GM19025 (cell line): ENCODE measurements around the gene ACSM2B.
"Not testable (repeated sequence)": the region's sequence is repeated elsewhere in the genome, so short reads cannot be mapped to it uniquely, and the experiment has no call there.

Experiments used
- ATAC-seq: cut with Tn5 transposase; IDR thresholded peaks from one replicate; pipeline ENCODE4 v1.9.1; 2021; ENCODE audit warnings: mild to moderate bottlenecking, low read depth, moderate library complexity; ENCODE audit not compliant: unreplicated experiment

Gene ACSM2B

DNA sequence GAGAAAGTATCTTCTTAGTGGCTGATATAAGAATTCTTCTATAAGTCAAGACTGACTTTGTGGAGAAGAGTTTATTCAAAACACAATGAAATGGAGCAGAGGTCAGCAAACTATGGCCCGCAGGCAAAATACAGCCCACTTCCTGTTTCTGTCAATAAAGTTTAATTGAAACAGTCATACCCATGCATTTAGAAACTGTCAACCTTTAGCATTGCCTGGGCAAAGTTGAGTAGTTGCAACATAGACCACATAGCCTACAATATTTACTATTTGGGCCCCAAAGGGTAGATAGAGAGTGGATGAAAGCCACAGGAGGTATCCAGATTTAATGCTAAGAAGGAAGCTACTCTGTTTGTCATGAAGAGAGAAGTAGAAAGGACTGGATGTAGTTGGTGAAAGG, 38.0 kb downstream of the ACSM2B start:
- no peak for ATAC-seq

DNA sequence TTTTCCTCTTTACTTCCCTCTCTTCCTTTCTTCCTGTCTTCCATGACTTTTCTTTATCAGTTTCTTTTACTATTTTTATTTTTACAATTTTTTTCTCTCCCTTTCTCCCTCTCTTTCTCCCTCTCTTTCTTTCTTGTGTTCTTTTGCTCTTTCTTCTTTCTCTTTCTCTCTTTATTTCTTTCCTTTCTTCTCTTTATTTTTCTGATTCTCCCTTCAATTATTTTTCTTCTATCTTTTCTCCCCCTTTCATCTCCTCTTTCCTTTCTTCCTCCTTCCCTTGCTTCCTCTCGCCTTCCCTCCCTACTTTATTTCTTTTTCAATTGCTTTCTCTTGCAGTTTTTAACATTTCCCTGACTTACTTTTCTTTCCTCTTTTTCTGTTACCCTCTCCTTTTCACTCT, 39.5 kb downstream of the ACSM2B start:
- not testable (repeated sequence) for ATAC-seq

DNA sequence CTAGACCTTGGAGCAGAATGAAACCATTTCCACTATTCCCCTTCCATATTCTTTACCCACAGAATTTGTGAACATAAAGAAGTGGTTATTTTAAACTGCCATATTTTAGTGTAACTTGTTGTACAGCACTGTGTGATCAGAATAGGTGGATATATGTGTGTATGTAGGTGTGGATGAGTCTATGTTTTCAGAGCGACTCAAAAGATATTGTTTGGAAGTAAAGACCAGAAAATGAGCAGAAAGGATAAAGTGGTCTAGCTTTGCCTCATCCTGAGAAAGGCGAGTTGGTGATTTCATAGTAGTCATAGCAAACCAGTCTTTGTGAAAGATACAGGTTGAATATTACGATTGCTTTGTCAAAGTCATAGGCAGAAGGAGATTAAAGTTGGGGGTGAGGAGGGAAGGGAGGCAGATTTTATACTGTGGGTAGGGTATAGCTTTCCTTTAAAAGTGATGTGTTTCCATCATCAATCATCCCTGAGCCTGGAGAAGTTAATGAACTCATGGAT, 43.8 kb downstream of the ACSM2B start:
- ATAC-seq, result not testable (repeated sequence)

DNA sequence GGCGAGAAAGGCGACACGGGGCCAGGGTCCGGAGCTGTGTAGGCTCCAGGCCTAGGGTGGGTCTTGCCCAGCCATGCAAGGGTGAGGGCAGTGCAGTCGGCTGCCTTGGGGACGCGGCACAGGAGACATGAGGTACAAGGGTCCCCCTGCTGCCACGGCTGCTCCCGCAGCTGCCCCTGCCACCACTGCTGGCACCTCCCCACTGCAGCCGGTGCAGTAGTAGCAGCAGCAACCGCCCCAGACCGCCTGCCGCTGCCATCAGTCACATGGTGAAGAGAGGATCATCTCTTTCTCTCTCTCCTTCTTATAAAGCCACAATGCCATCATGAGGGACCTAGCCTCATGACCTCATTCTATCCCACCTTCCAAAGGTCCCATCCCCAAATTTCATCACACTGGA, 44.4 kb downstream of the ACSM2B start:
- ATAC-seq, result not testable (repeated sequence)

DNA sequence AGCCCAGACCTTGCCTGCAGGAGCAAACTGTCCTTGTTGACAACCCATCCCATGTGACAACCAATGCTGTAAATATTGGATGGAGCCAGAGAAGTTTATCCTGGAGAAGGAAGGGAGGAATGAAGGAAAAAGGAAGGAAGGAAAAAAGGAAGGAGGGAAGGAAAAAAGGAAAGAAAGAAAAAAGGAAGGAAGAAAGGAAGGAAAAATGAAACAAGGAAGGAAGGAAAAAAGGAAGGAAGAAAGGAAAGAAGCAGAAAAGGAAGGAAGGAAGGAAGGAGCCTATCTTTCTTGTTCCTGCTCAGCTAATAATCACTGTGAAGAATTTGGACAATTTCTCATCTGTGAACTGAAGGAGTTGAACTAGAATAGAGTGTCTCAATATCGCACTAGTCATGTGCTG, 56.1 kb downstream of the ACSM2B start:
- ATAC-seq, result no peak

DNA sequence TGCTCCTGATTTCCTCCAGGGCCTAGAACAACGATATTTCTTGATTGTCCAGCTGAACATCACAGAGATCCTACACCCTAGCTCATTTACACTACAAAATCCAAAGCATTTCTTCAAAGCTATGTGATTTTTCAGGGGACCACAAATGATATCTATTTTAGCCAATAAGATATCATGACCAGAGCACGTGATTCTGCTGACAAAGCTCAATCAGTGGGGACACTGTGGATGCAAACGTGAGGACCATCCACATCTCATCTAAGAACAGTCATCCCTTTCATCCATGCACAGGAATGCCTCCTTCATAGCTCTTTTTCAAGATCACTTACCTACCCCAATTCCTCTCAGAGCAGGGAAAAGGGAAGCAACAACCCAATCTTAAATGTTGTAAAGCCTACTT, 56.9 kb downstream of the ACSM2B start:
- no peak for ATAC-seq

DNA sequence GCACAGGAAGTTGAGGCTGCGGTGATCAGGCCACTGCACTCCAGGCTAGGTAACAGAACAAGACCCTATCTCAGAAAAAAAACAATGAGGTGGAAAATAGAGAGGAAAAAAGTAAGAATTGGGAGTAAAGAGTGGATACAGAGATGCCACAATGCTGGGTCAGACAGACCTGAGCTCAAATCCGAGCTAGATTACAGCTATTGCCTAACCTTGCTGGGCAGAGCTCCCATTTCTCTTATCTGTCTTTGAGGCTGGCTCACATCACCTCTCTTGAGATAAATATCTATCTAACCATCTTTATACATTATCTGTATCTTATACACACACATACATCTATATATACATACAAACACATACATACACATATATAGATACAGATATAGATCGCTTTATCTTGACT, 59.0 kb downstream of the ACSM2B start:
- no peak for ATAC-seq

DNA sequence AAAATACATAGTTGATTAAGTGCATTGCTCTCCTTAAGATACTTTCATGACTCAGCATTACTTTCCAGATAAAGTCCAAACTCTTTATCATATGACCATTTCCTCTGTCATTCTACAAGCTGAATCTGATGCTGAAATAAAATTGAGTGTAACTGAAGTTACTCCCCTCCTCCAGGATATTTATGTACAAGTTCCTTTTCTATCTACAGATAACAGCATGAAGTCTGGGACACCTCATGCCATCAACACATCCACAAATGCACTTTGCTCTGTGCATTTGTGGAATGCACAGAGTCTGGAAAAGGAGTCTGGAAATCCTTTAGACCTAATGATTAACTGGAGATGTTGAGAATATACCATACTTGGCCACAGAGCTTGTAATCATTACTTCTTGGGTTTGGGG, 60.5 kb downstream of the ACSM2B start:
- no peak for ATAC-seq

DNA sequence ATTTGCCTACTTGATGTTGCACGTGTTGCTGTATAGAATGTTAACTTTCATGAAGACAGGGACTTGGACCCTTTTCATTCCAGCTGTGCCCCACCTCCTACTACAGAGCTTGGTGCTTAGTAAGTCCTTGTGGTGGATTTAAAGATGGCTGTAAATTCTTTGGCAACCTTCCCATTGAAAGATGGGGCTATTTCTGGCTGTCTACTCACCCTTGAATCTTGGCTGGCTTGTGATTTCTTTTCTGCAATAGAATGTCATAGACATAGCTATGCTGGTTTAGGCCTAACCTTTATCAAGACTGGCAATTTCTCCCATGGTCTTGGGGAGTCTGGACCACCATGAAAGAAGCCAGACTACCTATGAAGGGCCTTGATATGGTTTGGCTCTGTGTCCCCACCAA, 65.8 kb downstream of the ACSM2B start:
- ATAC-seq, result no peak

DNA sequence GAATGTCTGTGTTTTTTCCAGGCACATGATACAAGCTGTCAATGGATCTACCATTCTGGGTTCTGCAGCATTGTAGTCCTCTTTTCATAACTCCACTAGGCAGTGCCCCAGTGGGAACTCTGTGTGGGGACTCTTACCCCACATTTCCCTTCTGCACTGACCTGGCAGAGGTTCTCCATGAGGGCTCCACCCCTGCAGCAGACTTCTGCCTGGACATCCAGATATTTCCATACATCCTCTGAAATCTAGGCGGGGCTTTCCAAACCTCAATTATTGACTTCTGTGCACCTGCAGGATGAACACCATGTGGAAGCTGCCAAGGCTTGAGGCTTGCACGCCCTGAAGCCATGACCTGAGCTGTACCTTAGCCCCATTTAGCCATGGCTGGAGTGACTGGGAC, 68.9 kb downstream of the ACSM2B start:
- ATAC-seq, result no peak

DNA sequence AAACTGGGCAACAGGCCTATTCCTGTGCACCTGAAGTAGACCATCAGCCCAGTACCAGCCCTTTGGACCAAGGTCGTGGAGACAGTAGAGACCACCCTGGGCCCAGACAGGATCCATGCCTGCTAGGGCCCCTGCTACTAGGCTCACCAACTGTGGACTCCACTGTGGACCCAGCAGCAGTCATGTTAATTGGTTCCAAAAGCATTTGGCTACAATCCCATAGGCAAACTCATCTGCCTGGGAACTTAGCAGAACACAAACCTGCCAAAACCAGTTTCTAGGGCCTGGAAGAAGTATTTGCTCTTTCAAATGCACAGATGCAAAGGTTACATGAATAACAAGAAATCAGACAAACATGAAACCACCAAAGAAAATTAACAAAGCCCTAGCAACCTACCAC, 71.7 kb downstream of the ACSM2B start:
- no peak for ATAC-seq

DNA sequence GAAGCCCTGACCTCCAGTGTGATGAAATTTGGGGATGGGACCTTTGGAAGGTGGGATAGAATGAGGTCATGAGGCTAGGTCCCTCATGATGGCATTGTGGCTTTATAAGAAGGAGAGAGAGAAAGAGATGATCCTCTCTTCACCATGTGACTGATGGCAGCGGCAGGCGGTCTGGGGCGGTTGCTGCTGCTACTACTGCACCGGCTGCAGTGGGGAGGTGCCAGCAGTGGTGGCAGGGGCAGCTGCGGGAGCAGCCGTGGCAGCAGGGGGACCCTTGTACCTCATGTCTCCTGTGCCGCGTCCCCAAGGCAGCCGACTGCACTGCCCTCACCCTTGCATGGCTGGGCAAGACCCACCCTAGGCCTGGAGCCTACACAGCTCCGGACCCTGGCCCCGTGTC, 84.7 kb downstream of the ACSM2B start:
- ATAC-seq, result not testable (repeated sequence)

DNA sequence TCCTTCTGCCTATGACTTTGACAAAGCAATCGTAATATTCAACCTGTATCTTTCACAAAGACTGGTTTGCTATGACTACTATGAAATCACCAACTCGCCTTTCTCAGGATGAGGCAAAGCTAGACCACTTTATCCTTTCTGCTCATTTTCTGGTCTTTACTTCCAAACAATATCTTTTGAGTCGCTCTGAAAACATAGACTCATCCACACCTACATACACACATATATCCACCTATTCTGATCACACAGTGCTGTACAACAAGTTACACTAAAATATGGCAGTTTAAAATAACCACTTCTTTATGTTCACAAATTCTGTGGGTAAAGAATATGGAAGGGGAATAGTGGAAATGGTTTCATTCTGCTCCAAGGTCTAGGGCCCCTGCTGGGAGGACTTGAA, 85.2 kb downstream of the ACSM2B start:
- not testable (repeated sequence) for ATAC-seq
